ENCODE data around the gene HLCS. TPM values are rescaled to one million over a fixed set of nuclear protein-coding genes. Genes with fewer than 3 reads are reported as not detected.

HLCS gene
- total RNA-seq, 3 donors from 2014 or later (not counting 1 experiment from before 2014, with no cell fraction given): 28.4 to 36.0 (median 33.0) TPM

DNA sequence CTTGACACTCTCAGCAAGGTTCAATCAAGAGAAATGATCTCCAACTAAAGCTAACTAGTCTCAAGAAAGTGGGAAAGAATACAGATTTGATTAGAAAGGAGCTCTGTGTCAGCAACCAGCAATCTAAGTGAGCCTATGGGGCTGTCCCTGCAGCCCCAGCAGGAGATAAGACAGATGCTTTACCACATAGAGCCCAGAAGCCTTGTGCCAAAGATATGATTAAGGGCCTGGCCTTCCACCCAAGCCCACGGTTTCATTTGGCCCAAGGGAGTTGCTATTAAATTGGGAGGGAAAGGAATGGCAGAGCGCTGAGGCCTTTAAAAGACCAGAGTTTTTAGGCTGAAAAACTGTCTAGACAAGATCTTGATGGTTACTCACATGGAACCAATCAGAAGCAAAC, 74.8 kb downstream of the HLCS start:
- peaks cover 6% of the 10 kb centered on the region for H3K36me3 Mint-ChIP-seq
- H3K4me3 Mint-ChIP-seq: no peak overlapping the region
- no peaks in the 10 kb centered on the region for H3K27me3 ChIP-seq (ENCODE audit: control insufficient read depth, insufficient read depth, low read length)
- H3K27ac ChIP-seq (ENCODE audit: low read length): no peak overlapping the region
- WGBS (ENCODE audit: insufficient coverage): 100% methylated on average over 2 of the region's 2 CpGs
- H3K4me1 ChIP-seq (ENCODE audit: control insufficient read depth, insufficient read depth, low read length): no peaks in the 10 kb centered on the region
- intact Hi-C loops (cut with micrococcal nuclease): no loop called here
- no peak overlapping the region for H3K4me3 ChIP-seq (ENCODE audit: low read length)
- H3K27ac Mint-ChIP-seq: no peak overlapping the region
- TF ChIP-seq, protein P1, sequence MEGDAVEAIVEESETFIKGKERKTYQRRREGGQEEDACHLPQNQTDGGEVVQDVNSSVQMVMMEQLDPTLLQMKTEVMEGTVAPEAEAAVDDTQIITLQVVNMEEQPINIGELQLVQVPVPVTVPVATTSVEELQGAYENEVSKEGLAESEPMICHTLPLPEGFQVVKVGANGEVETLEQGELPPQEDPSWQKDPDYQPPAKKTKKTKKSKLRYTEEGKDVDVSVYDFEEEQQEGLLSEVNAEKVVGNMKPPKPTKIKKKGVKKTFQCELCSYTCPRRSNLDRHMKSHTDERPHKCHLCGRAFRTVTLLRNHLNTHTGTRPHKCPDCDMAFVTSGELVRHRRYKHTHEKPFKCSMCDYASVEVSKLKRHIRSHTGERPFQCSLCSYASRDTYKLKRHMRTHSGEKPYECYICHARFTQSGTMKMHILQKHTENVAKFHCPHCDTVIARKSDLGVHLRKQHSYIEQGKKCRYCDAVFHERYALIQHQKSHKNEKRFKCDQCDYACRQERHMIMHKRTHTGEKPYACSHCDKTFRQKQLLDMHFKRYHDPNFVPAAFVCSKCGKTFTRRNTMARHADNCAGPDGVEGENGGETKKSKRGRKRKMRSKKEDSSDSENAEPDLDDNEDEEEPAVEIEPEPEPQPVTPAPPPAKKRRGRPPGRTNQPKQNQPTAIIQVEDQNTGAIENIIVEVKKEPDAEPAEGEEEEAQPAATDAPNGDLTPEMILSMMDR (IDR thresholded peaks at IDR 0.05): no peak
- H3K9me3 ChIP-seq (ENCODE audit: control insufficient read depth, insufficient read depth, low read length): no peaks in the 10 kb centered on the region
- DNase-seq: no peak
- ATAC-seq: no peak
- H3K36me3 ChIP-seq (ENCODE audit: control insufficient read depth, insufficient read depth, low read length): peaks cover 5% of the 10 kb centered on the region
- H3K9me3 Mint-ChIP-seq: no peaks in the 10 kb centered on the region
- no peaks in the 10 kb centered on the region for H3K27me3 Mint-ChIP-seq (ENCODE audit: low read depth in 2 of 2)
- peaks cover 8 to 21% of the 10 kb centered on the region in 2 donors for H3K4me1 Mint-ChIP-seq

DNA sequence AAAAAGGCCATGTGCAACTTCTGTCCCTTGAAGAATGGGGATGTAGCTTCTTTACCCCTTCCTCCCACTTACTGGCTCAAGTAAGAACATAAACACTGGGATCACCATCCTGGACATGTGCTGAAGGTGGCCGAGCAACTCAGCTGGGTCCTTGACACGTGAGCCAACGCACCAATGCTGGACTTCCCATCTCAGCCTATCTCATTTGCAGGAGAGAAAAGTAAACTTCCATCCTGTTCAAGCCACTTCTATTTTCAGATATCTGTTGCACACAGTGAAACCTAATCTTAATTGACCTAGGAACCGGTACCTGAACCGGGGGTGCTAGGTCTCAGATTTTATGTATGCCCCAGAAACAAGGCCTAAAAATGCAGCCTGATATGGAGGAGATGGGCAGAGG, 75.3 kb downstream of the HLCS start:
- TF ChIP-seq, protein P1 (IDR thresholded peaks at IDR 0.05): no peak
- H3K36me3 ChIP-seq (ENCODE audit: control insufficient read depth, insufficient read depth, low read length): peaks cover 5% of the 10 kb centered on the region
- no peak overlapping the region for H3K4me3 ChIP-seq (ENCODE audit: low read length)
- WGBS (ENCODE audit: insufficient coverage): 98% methylated on average over 5 of the region's 5 CpGs
- H3K27ac ChIP-seq (ENCODE audit: low read length): no peak overlapping the region
- H3K9me3 ChIP-seq (ENCODE audit: control insufficient read depth, insufficient read depth, low read length): no peaks in the 10 kb centered on the region
- H3K9me3 Mint-ChIP-seq: no peaks in the 10 kb centered on the region
- no peaks in the 10 kb centered on the region for H3K4me1 ChIP-seq (ENCODE audit: control insufficient read depth, insufficient read depth, low read length)
- no peak for DNase-seq
- no peak overlapping the region for H3K27ac Mint-ChIP-seq
- no peaks in the 10 kb centered on the region for H3K27me3 ChIP-seq (ENCODE audit: control insufficient read depth, insufficient read depth, low read length)
- no peak overlapping the region for H3K4me3 Mint-ChIP-seq
- no peaks in the 10 kb centered on the region for H3K27me3 Mint-ChIP-seq (ENCODE audit: low read depth in 2 of 2)
- H3K4me1 Mint-ChIP-seq: peaks cover 8 to 21% of the 10 kb centered on the region in 2 donors
- peaks cover under 1% of the 10 kb centered on the region for H3K36me3 Mint-ChIP-seq
- intact Hi-C loops (cut with micrococcal nuclease): no loop called here
- ATAC-seq: no peak

DNA sequence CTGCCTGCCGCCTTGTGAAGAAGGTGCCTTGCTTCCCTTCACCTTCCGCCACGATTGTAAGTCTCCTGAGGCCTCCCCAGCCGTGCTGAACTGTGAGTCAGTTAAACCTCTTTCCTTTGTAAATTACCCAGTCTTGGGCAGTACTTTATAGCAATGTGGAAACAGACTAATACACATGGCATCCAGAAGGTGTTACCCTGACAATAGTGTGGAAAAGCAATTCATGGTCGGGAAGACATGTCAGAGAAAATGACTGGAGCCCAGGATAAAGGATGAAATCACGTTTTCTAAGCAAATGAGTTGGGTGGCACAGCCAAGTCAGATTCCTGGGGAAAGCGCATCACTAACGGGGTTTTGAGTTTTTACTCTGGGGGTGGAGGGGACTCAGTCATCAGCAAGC, 76.4 kb downstream of the HLCS start:
- Histone ChIP-seq H3K4me1 (ENCODE audit: control insufficient read depth, insufficient read depth, low read length) (no peaks in the 10 kb centered on the region), H3K27me3 (ENCODE audit: control insufficient read depth, insufficient read depth, low read length) (no peaks in the 10 kb centered on the region), H3K27ac (ENCODE audit: low read length) (no peak overlapping the region), H3K4me3 (ENCODE audit: low read length) (no peak overlapping the region), H3K36me3 (ENCODE audit: control insufficient read depth, insufficient read depth, low read length) (peaks cover 5% of the 10 kb centered on the region), H3K9me3 (ENCODE audit: control insufficient read depth, insufficient read depth, low read length) (no peaks in the 10 kb centered on the region)
- intact Hi-C loops (cut with micrococcal nuclease): no loop called here
- no peak for ATAC-seq
- Mint-ChIP-seq H3K27ac (no peak overlapping the region), H3K4me1 (peaks cover 8 to 21% of the 10 kb centered on the region in 2 donors), H3K27me3 (ENCODE audit: low read depth in 2 of 2) (no peaks in the 10 kb centered on the region), H3K9me3 (no peaks in the 10 kb centered on the region), H3K36me3 (no peaks in the 10 kb centered on the region), H3K4me3 (no peak overlapping the region)
- WGBS (ENCODE audit: insufficient coverage): 89% methylated on average over 8 of the region's 8 CpGs
- TF ChIP-seq, protein P1 (IDR thresholded peaks at IDR 0.05): no peak
- DNase-seq: no peak

DNA sequence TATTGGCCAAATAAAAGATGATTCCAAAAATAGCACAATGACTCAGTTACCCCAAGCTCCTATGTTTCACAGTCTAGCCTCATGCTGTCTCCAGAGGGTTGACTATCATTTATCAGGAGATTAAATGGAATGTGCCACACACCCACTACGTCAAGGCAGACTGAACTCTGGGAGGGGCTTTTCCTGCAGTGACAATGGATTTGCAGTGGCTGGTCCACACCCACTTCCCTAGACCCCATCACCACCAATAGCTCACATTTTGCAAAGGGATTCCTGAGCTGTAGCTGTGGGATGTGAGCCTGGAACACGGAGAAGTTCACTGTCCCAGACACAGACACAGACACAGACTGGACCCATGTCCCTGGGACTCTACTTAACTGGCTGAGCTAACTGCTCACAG, 77.1 kb downstream of the HLCS start:
- no peak overlapping the region for H3K27ac Mint-ChIP-seq
- Histone ChIP-seq H3K4me1 (ENCODE audit: control insufficient read depth, insufficient read depth, low read length) (no peaks in the 10 kb centered on the region), H3K36me3 (ENCODE audit: control insufficient read depth, insufficient read depth, low read length) (peaks cover 2% of the 10 kb centered on the region), H3K4me3 (ENCODE audit: low read length) (no peak overlapping the region), H3K27ac (ENCODE audit: low read length) (no peak overlapping the region), H3K9me3 (ENCODE audit: control insufficient read depth, insufficient read depth, low read length) (no peaks in the 10 kb centered on the region), H3K27me3 (ENCODE audit: control insufficient read depth, insufficient read depth, low read length) (no peaks in the 10 kb centered on the region)
- H3K27me3 Mint-ChIP-seq (ENCODE audit: low read depth in 2 of 2): no peaks in the 10 kb centered on the region
- H3K4me1 Mint-ChIP-seq: peaks cover 8 to 21% of the 10 kb centered on the region in 2 donors
- peaks cover 5% of the 10 kb centered on the region for H3K36me3 Mint-ChIP-seq
- no peaks in the 10 kb centered on the region for H3K9me3 Mint-ChIP-seq
- intact Hi-C loops (cut with micrococcal nuclease): no loop called here
- TF ChIP-seq, protein P1 (IDR thresholded peaks at IDR 0.05): no peak
- H3K4me3 Mint-ChIP-seq: no peak overlapping the region
- DNase-seq (no peak), ATAC-seq (no peak)
- 92% methylated on average over 2 of the region's 2 CpGs for WGBS (ENCODE audit: insufficient coverage)
